ENCODE measurements around the gene GTSF1L.

GTSF1L gene

GRCh38 chr20:43744966-43745730 is 18.3 kb upstream of the GTSF1L start:
- DNase-seq: peak; percentile 50

- DNase-seq: no peak
These were observed 17.4 kb upstream of the GTSF1L start for GRCh38 chr20:43744151-43744611.

DNA sequence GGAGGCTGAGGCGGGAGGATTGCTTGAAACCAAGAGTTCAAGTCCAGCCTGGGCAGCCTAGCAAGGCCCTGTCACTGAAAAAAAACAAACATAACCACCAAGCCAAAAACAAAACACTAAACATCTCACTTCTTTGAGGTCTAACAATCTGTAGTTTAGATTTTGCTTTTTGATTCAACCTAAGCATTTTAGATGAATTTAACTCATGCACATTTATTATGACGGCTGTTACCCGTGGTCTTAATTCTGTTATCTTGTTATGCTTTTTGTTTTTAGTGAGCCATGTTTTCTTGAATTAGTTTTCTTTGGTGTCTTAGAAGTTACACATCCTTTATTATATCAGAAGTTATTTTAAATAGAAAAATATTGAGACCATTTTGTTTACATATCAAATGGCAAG is 13.8 kb upstream of the GTSF1L start:
- DNase-seq: no peak

DNA sequence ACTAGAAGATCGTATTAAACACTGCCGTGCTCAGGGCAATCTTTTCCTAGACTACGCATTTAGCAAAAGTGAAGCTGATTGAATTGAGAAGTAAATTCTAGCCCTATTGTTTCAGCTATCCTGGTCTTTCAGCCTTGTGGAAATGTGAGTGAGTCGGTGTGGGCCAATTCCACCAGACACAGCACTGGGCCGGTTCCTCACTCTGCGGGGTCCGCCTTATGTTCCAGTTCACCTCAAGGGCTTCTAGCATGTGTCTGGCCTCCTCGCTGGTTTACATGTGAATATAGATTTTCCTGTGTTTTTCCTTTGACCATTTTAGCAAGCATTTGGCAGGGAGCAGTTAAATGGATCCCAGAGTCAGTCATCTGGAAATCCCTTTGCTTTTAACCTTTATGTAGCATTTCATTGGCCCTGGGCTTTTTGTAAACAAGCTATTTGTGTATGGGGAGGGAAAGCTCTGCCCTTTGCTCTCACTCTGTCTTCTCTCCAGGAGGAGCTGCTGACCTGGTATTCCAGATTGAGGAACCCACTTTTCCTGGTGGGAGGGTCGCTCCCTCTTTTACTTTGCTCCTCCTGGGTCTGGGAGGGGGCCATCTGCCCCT is 12.4 kb upstream of the GTSF1L start:
- DNase-seq: no peak

DNA sequence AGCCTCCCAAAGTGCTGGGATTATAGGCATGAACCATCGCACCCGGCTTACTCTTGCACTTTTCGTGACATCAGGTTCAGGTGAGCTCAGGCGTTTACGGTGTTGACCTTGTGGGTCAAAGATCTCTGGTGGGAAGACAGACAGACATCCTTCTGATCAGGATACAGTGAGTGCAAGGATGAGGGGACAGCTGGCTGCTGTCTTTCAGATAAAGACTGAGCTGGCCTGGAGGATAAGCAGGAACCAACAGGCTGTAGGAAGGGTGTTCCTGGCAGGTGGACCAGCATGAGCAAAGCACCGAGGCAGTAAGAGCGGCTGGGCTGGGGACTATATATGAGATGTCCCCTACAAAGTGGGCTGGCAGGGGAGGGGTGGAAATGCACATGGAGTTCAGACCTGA is 11.1 kb upstream of the GTSF1L start:
- no peak for DNase-seq

- peak; percentile 65 for DNase-seq
These were observed 9.9 kb upstream of the GTSF1L start for GRCh38 chr20:43736588-43737158.

DNA sequence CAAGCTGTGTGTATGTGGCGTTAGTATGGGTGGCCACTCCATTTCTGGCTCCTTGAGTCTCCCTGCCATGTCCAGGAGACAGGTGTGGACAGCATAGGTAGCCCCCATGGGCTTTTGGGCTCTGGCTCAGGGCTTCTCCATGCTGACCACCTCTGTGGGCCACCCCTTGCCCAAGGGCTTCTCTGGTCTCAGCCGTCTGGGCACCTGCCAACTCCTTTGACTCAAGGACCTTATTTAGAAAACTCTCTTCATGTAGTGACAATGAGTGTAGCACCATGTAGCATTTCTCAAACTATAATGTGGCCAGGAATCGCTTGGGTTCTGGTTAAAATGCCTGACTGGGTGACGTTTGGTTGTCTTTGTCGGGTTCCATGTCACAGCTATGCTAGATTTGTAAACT is 5.1 kb upstream of the GTSF1L start:
- no peak for DNase-seq

DNA sequence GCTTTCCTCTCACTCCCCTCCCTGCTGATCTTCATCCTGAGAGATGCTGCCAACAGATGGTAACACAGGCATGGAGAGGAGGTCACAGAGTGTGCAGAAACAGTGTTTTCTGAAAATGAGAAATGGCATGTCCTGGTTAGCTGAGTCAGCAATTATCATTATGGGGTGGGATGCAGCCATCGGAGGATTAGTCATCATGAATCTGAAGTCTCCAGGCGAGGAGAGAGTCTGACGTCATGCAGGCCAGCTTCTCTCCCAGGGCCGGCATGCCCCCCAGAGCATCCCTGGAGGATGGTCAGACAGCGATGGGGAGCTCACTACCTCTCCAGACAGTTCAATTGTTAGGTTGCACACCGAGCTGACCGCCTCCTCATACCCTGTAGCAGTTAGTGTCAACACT is 4.7 kb upstream of the GTSF1L start:
- no peak for DNase-seq

DNA sequence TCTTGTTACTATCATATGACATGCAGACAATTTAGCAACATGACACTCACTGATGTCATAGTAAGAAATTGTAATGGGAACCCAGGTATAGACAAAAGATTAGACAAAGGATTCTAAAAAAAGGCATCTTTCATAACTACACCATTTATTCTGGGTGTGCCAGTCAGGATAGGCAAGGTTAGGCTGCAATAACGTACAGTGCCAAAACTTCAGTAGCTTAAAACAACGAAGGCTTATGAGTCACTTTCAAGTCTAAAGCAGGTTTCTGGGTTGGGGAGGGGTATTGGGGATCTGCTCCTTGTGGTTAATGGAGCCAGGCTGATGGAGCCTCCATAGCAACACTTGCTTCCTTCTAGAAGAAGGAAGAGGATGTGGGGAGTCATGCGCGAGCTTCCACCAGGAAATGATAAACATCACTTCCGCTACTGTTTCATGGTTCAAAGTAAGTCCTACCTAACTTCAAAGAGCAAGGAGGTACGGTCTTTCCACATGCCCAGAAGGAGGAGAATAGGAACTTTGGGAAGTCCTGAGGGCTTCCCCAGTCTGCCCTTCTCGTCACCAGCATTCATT is 2.0 kb upstream of the GTSF1L start:
- no peak for DNase-seq

GRCh38 chr20:43727980-43728590 is 1.3 kb upstream of the GTSF1L start:
- DNase-seq: no peak

GRCh38 chr20:43726333-43726732 is 469 bp downstream of the GTSF1L start:
- no peak for DNase-seq

- no peak for DNase-seq
These were observed 1.1 kb downstream of the GTSF1L start for GRCh38 chr20:43725666-43726065.

DNA sequence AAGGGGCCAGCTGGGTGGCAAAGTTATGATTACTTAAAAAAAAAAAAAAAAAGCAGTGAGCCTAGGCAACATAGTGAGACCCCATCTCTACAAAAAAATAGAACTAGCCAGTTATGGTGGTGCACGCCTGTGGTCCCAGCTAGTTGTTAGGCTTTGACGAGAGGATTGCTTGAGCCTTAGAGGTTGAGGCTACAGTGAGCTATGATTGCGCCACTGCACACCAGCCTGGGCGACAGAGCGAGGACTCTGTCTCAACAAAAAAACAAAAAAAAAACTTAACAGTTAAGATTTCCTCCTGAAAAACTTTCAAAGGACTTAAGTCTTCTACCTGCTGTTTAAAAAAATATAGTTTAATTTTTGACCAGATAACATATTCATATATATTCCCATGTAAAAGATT is 2.4 kb downstream of the GTSF1L start:
- peak; percentile 28 for DNase-seq

GRCh38 chr20:43723735-43724134 is 3.1 kb downstream of the GTSF1L start:
- DNase-seq: no peak

GRCh38 chr20:43723186-43723585 is 3.6 kb downstream of the GTSF1L start:
- no peak for DNase-seq

DNA sequence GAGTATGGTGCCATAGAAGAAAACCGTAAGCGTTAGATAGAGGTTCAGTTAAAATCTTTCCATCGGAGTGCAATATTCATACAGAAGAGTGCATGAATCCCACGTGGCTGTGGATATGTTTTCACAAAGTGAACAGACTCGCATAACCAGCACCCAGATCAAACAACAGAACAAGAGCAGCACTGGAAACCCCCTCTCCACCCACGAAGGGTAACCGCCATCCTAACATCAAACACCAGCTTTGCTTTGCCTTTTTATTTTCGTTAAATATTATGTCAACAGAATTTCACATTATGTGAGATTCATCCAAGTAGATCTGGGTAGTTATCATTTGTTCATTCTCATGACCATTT is 4.7 kb downstream of the GTSF1L start:
- DNase-seq: no peak

DNA sequence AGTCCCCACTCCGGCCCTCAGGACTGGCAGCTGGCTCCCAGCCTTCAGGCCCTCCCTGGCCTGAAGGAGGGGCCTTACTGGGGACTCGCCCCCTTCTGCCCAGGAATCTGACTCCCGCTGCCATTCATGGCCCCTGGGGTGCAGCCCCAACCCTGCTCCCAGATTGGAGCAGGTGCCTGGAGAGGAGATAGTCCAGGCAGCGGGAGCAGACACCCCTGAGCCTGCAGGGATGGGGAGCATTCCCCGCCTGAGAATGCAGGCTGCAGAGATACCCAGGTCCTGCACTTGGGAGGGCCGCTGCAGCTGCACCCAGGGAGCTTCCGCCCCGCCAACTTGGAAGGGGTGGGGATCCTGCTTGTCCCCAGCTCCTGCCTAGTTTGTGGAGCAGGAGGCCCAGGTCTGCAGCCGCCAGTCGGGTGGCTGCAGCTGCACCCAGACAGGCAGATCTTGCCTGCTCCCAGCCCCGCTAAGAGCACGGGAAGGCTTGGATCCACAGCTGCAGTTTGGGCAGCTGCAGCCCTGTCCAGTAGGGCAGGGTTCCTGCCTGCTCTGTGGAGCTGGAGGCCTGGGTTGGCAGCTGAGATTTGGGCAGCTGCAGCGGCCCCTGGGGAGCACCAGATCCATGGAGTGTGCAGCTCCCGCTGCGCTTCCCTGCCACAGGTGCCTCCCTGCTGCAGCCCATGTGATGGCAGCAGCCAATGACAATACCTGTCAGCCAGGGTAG is 5.2 kb downstream of the GTSF1L start:
- DNase-seq: no peak

- no peak for DNase-seq
These were observed 5.7 kb downstream of the GTSF1L start for GRCh38 chr20:43721097-43721428.

DNA sequence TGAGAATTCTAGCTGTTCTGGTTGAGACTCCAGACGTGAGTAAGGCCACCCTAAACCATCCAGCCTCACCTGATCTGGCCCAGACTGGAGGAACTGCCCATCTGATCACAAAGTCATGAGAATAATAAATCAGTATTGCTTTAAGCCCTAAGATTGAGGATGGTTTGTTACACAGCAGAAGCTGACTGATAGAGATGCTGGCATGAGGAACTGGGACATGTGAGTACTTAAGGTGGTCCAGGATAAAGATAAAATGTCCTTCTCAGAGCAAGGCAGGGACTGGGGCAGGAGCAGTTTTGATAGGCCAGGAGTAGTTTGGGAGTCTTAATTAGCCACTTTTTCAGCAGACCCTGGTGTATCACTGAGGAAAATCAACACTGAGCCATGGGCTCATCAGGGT is 6.8 kb downstream of the GTSF1L start:
- no peak for DNase-seq

DNA sequence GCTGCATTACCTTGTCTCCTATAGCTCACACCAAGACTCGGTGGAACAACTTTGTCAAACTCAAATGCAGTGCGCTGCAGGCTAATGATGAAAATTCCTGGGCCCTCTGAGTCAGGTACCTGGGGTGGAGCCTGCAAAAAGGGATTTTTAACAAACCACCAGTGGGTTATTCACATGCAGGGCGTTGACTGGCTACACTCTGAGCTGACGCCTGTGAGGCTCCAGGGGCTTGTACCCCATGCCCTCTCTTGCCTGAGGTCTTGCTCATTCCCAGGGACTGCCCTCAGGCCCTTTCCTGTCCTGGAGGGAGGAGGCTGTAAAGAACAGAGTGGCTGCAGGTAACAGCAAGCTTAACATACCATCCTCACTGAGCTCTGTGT is 9.2 kb downstream of the GTSF1L start:
- DNase-seq: no peak

DNA sequence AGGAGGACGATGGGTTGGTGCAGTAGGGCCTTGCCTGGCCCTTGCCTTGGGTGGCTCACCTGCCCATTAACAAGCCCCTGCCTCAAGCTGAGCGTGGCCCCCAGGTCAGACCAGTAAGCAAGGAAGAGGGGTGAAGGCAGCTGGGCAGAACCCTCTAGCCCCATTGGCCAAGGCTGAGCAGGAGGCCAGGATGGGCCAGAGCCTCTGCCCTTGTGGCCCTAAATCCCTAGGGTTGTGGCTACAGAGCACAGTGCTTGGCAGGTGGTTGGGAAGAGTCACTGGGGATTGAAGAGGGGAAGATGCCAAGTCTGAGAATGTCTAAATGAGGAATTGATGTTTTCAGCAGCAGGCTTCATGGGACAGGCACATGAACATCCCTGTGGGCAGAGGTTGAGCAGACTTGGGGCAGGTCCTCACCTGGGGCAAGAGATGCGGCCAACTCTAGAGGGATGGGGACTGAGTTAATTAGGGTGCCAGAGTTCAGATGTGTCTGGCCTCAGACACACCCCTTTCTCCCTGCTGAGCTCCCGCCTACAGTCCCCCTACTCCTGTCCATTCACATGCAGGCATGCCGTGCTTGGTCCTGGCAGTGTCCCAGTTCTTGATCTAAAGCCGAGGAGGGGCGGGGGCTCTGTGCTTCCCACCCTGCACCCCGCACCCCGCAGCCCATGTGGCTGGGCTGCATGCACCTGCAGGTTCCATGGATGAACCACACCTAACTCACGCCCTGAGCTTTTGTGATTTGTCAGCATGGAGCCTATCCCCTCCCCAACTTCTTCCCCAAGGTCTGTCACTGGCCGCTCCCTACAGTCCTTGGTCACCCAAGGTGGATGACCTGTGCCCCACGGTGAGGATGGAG is 9.8 kb downstream of the GTSF1L start:
- DNase-seq: no peak

- DNase-seq: no peak
These were observed 10.7 kb downstream of the GTSF1L start for GRCh38 chr20:43716123-43716522.
